Measurements from ENCODE around the gene FANCF.

GRCh38 chr11:22633354-22633902, 7.8 kb upstream of the FANCF start:
- TF ChIP-seq CTCF (conservative IDR thresholded peaks at IDR 0.05; ENCODE audit: low read length): no peak
- no peak for TF ChIP-seq EZH2phosphoT487 (IDR thresholded peaks at IDR 0.05; ENCODE audit: borderline replicate concordance, low read depth, low read length)

Data from OCI-LY7 (cell line).